DND-41 (cell line): ENCODE results near the gene ARHGAP35.

Source experiments
- CTCF ChIP-seq: IDR thresholded peaks from 2 replicates; pipeline ENCODE4 v1.5.1; 2012; ENCODE audit warnings: borderline replicate concordance, low read length, moderate library complexity, mild to moderate bottlenecking; ENCODE audit not compliant: poor library complexity, severe bottlenecking; ENCODE audit errors: extremely low read depth
- EZH2 ChIP-seq: IDR thresholded peaks from 3 replicates; pipeline ENCODE4 v1.6.1; 2012; ENCODE audit warnings: borderline replicate concordance, low read depth, mild to moderate bottlenecking, moderate library complexity, low read length, inconsistent platforms; ENCODE audit not compliant: severe bottlenecking

- TF ChIP-seq CTCF (no peak), EZH2 (no peak)
Observed at GRCh38 chr19:46886546-46887239, 25.9 kb downstream of the ARHGAP35 start.
